ENCODE measurements around the gene NOD1.

GRCh38 chr7:30453921-30454320 is 24.7 kb downstream of the NOD1 start:
- TF ChIP-seq CHD2 (IDR thresholded peaks at IDR 0.05; ENCODE audit: low read length, partially characterized antibody) (no peak), CTCF (IDR thresholded peaks at IDR 0.05) (no peak), GATA3 (IDR thresholded peaks at IDR 0.05; ENCODE audit: borderline replicate concordance) (no peak), ATOH8 (CRISPR knock-in tag; IDR thresholded peaks at IDR 0.05; ENCODE audit: low read depth) (no peak), CEBPB (IDR thresholded peaks at IDR 0.05) (no peak), CHD4 (IDR thresholded peaks at IDR 0.05; ENCODE audit: borderline replicate concordance) (no peak), CBX2 (IDR thresholded peaks at IDR 0.05; ENCODE audit: borderline replicate concordance, low read depth) (no peak), POLR2A (IDR thresholded peaks at IDR 0.05; ENCODE audit: low read length) (no peak), FOSL2 (IDR thresholded peaks at IDR 0.05) (no peak), FOSL2 (CRISPR knock-in tag; IDR thresholded peaks at IDR 0.05) (no peak), POLR2AphosphoS2 (conservative IDR thresholded peaks at IDR 0.05; ENCODE audit: low read length) (no peak), RCOR1 (IDR thresholded peaks at IDR 0.05; ENCODE audit: low read depth, low read length) (no peak), SMC3 (IDR thresholded peaks at IDR 0.05) (no peak)

Measured in A549 (cell line).